GM10266 (cell line): ENCODE data around the gene MYCBP.

Source experiments
- DNase-seq: peaks from one replicate; pipeline ENCODE4 v3.0.0; 2012; ENCODE audit errors: extremely low spot score
- CTCF ChIP-seq: IDR thresholded peaks from 2 replicates; pipeline ENCODE4 v1.5.1; 2012; ENCODE audit warnings: mild to moderate bottlenecking, low read depth; ENCODE audit not compliant: control insufficient read depth, insufficient read depth; ENCODE audit errors: missing control alignments

The MYCBP gene

GRCh38 chr1:38833146-38833545, 40.0 kb downstream of the MYCBP start:
- no peak for TF ChIP-seq CTCF

GRCh38 chr1:38832370-38832734, 40.8 kb downstream of the MYCBP start:
- no peak for DNase-seq
- no peak for TF ChIP-seq CTCF

More at GRCh38 chr1:38833146-38833545, 40.0 kb downstream of the MYCBP start:
- DNase-seq: no peak

GRCh38 chr1:38831731-38832369, 41.3 kb downstream of the MYCBP start:
- TF ChIP-seq CTCF: no peak
- DNase-seq: no peak

GRCh38 chr1:38829368-38829767, 43.8 kb downstream of the MYCBP start:
- TF ChIP-seq CTCF: no peak

GRCh38 chr1:38827318-38827717, 45.8 kb downstream of the MYCBP start:
- no peak for TF ChIP-seq CTCF
- DNase-seq: no peak

More at GRCh38 chr1:38829368-38829767, 43.8 kb downstream of the MYCBP start:
- no peak for DNase-seq

- DNase-seq: no peak
- TF ChIP-seq CTCF: no peak
Observed at GRCh38 chr1:38826886-38827285, 46.3 kb downstream of the MYCBP start.

GRCh38 chr1:38826262-38826661, 46.9 kb downstream of the MYCBP start:
- no peak for DNase-seq
- no peak for TF ChIP-seq CTCF
